ENCODE data around the gene CDC42BPG. TPM values are rescaled to one million over a fixed set of nuclear protein-coding genes. Genes with fewer than 3 reads are reported as not detected.
A peak's percentile ranks its signal among the peaks of the same experiment; 100 is the strongest.

The CDC42BPG gene
- total RNA-seq, 1 donor from 2014 or later: 16.3 TPM

GRCh38 chr11:64855596-64856304 is 11.3 kb upstream of the CDC42BPG start:
- Histone ChIP-seq H3K4me3 (peak overlapping the region; percentile 0), H3K36me3 (peaks cover 49% of the 10 kb centered on the region), H3K9me3 (no peaks in the 10 kb centered on the region), H3K27ac (peak overlapping the region; percentile 84), H3K27me3 (ENCODE audit: low read depth) (no peaks in the 10 kb centered on the region), H3K4me1 (peaks cover 100% of the 10 kb centered on the region)
- DNase-seq: no peak
- TF ChIP-seq CTCF (IDR thresholded peaks at IDR 0.05): no peak
- intact Hi-C loops (cut with DNase I): no loop called here
- no peak for ATAC-seq

GRCh38 chr11:64854534-64855502 is 10.4 kb upstream of the CDC42BPG start:
- Histone ChIP-seq H3K36me3 (peaks cover 45% of the 10 kb centered on the region), H3K4me3 (no peak overlapping the region), H3K4me1 (peaks cover 100% of the 10 kb centered on the region), H3K9me3 (no peaks in the 10 kb centered on the region), H3K27me3 (ENCODE audit: low read depth) (no peaks in the 10 kb centered on the region), H3K27ac (peak overlapping the region; percentile 84)
- ATAC-seq (peak; percentile 86 to 89), DNase-seq (peak; percentile 86)
- no peak for TF ChIP-seq CTCF (IDR thresholded peaks at IDR 0.05)
- intact Hi-C loops (cut with DNase I): no loop called here

- Histone ChIP-seq H3K4me3 (no peak overlapping the region), H3K4me1 (peaks cover 100% of the 10 kb centered on the region), H3K27me3 (ENCODE audit: low read depth) (no peaks in the 10 kb centered on the region), H3K9me3 (no peaks in the 10 kb centered on the region), H3K36me3 (peaks cover 38% of the 10 kb centered on the region), H3K27ac (peak overlapping the region; percentile 84)
- TF ChIP-seq CTCF (IDR thresholded peaks at IDR 0.05): no peak
- ATAC-seq: no peak
- no peak for DNase-seq
- intact Hi-C loops (cut with DNase I): no loop called here
Measured at GRCh38 chr11:64854157-64854533, 9.7 kb upstream of the CDC42BPG start.

GRCh38 chr11:64853709-64854108 is 9.3 kb upstream of the CDC42BPG start:
- ATAC-seq: no peak
- no peak for TF ChIP-seq CTCF (IDR thresholded peaks at IDR 0.05)
- Histone ChIP-seq H3K4me1 (peaks cover 100% of the 10 kb centered on the region), H3K27me3 (ENCODE audit: low read depth) (no peaks in the 10 kb centered on the region), H3K36me3 (peaks cover 34% of the 10 kb centered on the region), H3K27ac (peak overlapping the region; percentile 84), H3K9me3 (no peaks in the 10 kb centered on the region), H3K4me3 (no peak overlapping the region)
- no peak for DNase-seq
- intact Hi-C loops (cut with DNase I): no loop called here

- intact Hi-C loops (cut with DNase I): no loop called here
- no peak overlapping the region for H3K4me3 ChIP-seq
- ATAC-seq (no peak), DNase-seq (no peak)
- peak overlapping the region; percentile 84 for H3K27ac ChIP-seq
- H3K4me1 ChIP-seq: peaks cover 100% of the 10 kb centered on the region
- no peaks in the 10 kb centered on the region for H3K9me3 ChIP-seq
- H3K36me3 ChIP-seq: peaks cover 28% of the 10 kb centered on the region
- TF ChIP-seq CTCF (IDR thresholded peaks at IDR 0.05): no peak
- H3K27me3 ChIP-seq (ENCODE audit: low read depth): no peaks in the 10 kb centered on the region
Measured at GRCh38 chr11:64852804-64853509, 8.5 kb upstream of the CDC42BPG start.
